HFF-Myc (cell line): ENCODE measurements around the gene MAPK12.

Source experiments
- DNase-seq: peaks from one replicate; pipeline ENCODE4 v3.0.0-alpha.2; 2011; ENCODE audit warnings: low read depth; ENCODE audit errors: extremely low read depth
- H3K4me3 ChIP-seq: replicated peaks from 2 replicates; pipeline ENCODE4 v1.5.1; 2011; ENCODE audit warnings: low read depth, mild to moderate bottlenecking, control low read depth, low read length
- CTCF ChIP-seq: IDR thresholded peaks from 2 replicates; pipeline ENCODE4 v1.5.1; 2012; ENCODE audit warnings: mild to moderate bottlenecking, low read depth, low read length, control low read depth; ENCODE audit errors: missing control alignments

Gene MAPK12

GRCh38 chr22:50293441-50294318 is 32.2 kb upstream of the MAPK12 start:
- no peak for TF ChIP-seq CTCF
- no peak for DNase-seq
- H3K4me3 ChIP-seq: peak overlapping the region; percentile 32

DNA sequence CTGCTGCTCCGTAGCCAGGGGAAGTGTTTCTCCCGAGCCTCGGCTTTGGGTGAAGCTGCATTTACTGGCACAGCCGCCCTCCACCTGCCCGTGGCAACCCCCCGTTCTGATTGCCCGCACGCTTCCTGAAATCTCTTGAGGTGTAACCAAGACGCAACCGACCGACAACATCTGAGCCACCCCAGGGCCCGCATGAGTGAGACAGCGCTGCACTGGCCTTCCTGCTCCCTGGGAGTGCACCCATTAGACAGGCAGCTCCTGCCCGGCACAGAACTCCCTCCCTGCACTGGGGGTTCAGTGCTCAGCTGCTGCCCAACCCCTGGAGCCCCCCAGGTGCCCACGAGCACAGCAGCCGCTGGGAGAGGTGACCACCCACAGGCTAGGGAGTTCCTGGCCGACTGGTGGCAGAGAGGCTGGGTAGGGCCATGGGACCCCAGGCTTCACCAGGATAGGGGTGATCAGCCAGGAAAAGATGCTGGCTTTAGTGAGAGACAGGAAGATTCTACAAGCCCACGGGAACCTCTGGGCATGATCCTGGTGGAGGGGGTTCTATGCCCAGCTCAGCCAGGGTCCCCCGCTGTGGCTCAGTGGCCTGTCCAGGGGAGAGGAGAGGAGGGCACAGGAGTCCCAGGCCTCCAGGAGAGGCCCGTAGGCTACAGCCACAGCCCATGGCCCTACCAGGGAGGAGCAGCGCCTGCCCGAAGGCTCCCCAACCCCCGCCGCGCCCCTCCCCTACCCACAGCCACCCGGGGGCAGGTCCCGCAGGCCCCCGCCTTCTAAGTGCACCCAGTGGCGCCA is 31.4 kb upstream of the MAPK12 start:
- TF ChIP-seq CTCF: no peak
- no peak for DNase-seq
- H3K4me3 ChIP-seq: peak overlapping the region; percentile 32

DNA sequence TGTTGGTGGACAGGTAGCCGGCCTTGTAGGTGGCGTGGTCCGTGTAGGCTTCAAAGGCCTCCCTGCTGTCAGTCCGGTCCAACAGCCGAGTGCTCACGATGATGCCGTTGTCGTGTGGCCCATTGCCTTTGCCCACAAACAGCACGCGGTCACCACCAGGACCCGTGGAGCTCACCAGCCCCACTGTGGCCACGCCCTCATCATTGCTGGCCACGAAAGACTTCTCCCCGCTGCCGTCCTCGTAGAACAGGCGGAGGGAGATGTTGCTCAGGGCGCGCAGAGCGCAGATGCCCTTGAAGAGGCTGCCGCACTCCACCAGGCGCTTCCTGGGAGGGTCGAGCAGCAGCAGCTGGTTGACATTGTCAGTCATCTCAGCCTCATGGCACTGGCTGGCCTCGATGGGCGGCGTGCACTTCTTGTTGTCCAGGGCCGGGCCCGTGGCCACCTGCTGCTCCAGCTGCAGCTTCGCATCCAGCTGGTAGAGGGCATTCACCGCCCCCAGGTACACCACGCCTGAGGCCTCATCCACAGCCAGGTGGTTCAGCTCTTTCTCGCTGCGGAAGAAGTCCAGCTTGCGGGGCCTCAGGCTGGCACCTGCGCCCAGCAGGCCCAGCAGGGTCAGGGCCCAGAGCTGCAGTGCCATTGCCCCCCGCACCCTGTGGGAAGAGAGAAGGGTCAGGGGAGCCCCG is 28.6 kb upstream of the MAPK12 start:
- no peak overlapping the region for H3K4me3 ChIP-seq
- DNase-seq: no peak
- TF ChIP-seq CTCF: no peak

- no peak for TF ChIP-seq CTCF
- H3K4me3 ChIP-seq: no peak overlapping the region
- no peak for DNase-seq
Observed at GRCh38 chr22:50289151-50289941, 27.9 kb upstream of the MAPK12 start.

- no peak overlapping the region for H3K4me3 ChIP-seq
- no peak for TF ChIP-seq CTCF
- no peak for DNase-seq
Observed at GRCh38 chr22:50287731-50288130, 26.2 kb upstream of the MAPK12 start.

DNA sequence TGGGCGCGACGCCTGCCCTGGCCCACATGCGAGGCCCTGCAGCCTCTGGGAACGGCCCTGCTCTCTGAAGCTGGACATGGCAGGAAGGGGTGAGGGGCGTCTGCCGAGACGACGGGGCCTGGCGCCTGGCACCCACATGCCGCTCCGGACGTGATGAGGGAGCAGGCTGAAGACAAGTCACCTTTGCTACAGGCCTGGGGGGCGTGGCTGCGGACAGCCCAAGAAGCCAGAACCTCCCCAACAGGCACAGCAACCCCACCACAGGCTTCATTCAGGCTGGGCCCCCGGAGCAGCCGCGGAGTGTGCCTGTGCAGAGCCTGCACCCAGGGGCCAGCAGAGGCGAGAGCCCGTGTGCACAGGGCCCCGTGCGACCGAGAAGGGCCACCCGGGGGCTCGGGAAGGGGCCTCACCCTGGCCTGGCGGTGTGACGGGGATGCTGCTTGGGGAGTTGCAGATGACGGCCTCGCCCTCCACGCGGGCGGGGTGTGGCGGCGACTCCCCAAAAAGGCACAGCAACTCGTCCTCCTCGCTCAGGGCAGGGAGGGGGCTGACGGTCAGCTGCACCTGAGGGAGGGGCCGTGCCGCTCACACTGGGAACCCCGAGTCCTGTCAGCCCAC is 25.3 kb upstream of the MAPK12 start:
- TF ChIP-seq CTCF: no peak
- H3K4me3 ChIP-seq: no peak overlapping the region
- DNase-seq: no peak
